Gastrocnemius medialis (tissue), 4 donors: ENCODE data around the gene ADAMTS18. TPM values are rescaled to one million over a fixed set of nuclear protein-coding genes. Genes with fewer than 3 reads are reported as not detected.

ENCODE experiments used
- ATAC-seq, 2 donors: fragments of 150-250 bp; one replicate each; pipeline ENCODE4 v1.9.1; 2016
- DNase-seq, 2 donors: peaks; one replicate each; pipeline ENCODE4 v3.0.0-alpha.2; 2019
- H3K27ac ChIP-seq, 4 donors: fragments of 200-600 bp; sonication (generic); 1 replicate in 1 of 4; 2 replicates in 3 of 4; pipeline ENCODE4 v1.5.1; 2016 to 2018; ENCODE audit warnings: mild to moderate bottlenecking in 2 of 4, moderate library complexity in 1 of 4
- H3K27me3 ChIP-seq, 3 donors: fragments of 200-600 bp; sonication (generic) in 2 of 3; 1 replicate in 1 of 3; 2 replicates in 2 of 3; pipeline versions ENCODE4 v1.5.1 to v1.6.0; 2016 to 2019; ENCODE audit warnings: mild to moderate bottlenecking in 1 of 3, moderate library complexity in 1 of 3
- H3K36me3 ChIP-seq, 2 donors: fragments of 200-600 bp; sonication (generic) in 1 of 2; one replicate each; pipeline ENCODE4 v1.5.1; 2017 to 2018
- H3K4me1 ChIP-seq, 2 donors: fragments of 200-600 bp; sonication (generic) in 1 of 2; one replicate each; pipeline ENCODE4 v1.5.1; 2016 to 2017; ENCODE audit warnings: mild to moderate bottlenecking in 2 of 2
- H3K4me3 ChIP-seq, 4 donors: fragments of 200-600 bp; sonication (generic) in 3 of 4; 1 replicate in 1 of 4; 2 replicates in 3 of 4; pipeline ENCODE4 v1.5.1; 2016 to 2019; ENCODE audit warnings: mild to moderate bottlenecking in 2 of 4
- H3K9me3 ChIP-seq, 3 donors: fragments of 200-600 bp; sonication (generic) in 2 of 3; 1 replicate in 1 of 3; 2 replicates in 2 of 3; pipeline ENCODE4 v1.5.1; 2016 to 2019
- POLR2A ChIP-seq, 2 donors: fragments of 450-650 bp; IDR thresholded peaks; one replicate each; pipeline ENCODE4 v1.6.1; 2017; ENCODE audit warnings: antibody characterized with exemption in 2 of 2, mild to moderate bottlenecking in 2 of 2, moderate library complexity in 2 of 2
- in situ Hi-C, 4 donors: fragments of 200-750 bp; cut with MboI; loops; one replicate each; pipeline versions ENCODE4 v1.15.0 to v1.8.0; 2017; ENCODE audit warnings: low sequenced_read_pairs in 4 of 4
- intact Hi-C: fragments of 100-400 bp; cut with DNase I; formaldehyde crosslinking; loops from one replicate; pipeline ENCODE4 v1.15.1; 2023; ENCODE audit warnings: low total_unique reads
- total RNA-seq, 4 donors: library from RNA; depleted of rRNA; stranded (reverse); fragments of >200 nt; gene quantifications; one replicate each; pipeline versions ENCODE4 v1.1.0 to v1.2.3, GENCODE V29; 2016
- TF ChIP-seq, protein P1 (sequence below), 5 experiments: fragments of 450-650 bp in 3 of 5; fragments of 200-600 bp in 2 of 5; sonication (generic) in 2 of 5; IDR thresholded peaks in 4 of 5; conservative IDR thresholded peaks in 1 of 5; 1 replicate in 4 of 5; 2 replicates in 1 of 5; pipeline ENCODE4 v1.5.1; 2016 to 2019; ENCODE audit warnings: antibody characterized with exemption in 5 of 5, mild to moderate bottlenecking in 3 of 5, moderate library complexity in 3 of 5

The ADAMTS18 gene
- total RNA-seq = under 1 TPM in 1 of 4 donors, not detected in 3; 0.82 TPM

GRCh38 chr16:77434530-77435271, at the start of gene ADAMTS18:
ADAMTS18 (minus strand) TSS chr16:77435034; CDS start chr16:77434695, 339 bp downstream.
- H3K36me3 ChIP-seq = no peaks in the 10 kb centered on the region
- H3K9me3 ChIP-seq = no peaks in the 10 kb centered on the region
- peaks cover 11 to 28% (median 17%) of the 10 kb centered on the region in 3 donors for H3K27me3 ChIP-seq
- DNase-seq (no peak), ATAC-seq (no peak)
- no peak for TF ChIP-seq POLR2A (IDR thresholded peaks at IDR 0.05)
- TF ChIP-seq, protein P1, sequence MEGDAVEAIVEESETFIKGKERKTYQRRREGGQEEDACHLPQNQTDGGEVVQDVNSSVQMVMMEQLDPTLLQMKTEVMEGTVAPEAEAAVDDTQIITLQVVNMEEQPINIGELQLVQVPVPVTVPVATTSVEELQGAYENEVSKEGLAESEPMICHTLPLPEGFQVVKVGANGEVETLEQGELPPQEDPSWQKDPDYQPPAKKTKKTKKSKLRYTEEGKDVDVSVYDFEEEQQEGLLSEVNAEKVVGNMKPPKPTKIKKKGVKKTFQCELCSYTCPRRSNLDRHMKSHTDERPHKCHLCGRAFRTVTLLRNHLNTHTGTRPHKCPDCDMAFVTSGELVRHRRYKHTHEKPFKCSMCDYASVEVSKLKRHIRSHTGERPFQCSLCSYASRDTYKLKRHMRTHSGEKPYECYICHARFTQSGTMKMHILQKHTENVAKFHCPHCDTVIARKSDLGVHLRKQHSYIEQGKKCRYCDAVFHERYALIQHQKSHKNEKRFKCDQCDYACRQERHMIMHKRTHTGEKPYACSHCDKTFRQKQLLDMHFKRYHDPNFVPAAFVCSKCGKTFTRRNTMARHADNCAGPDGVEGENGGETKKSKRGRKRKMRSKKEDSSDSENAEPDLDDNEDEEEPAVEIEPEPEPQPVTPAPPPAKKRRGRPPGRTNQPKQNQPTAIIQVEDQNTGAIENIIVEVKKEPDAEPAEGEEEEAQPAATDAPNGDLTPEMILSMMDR (IDR thresholded peaks at IDR 0.05 in 4 of 5, conservative IDR thresholded peaks at IDR 0.05 in 1 of 5) = no peak
- no peaks in the 10 kb centered on the region for H3K4me1 ChIP-seq
- in situ Hi-C loops = no loop called here
- intact Hi-C loops = no loop called here
- no peak within 1 kb of the TSS for H3K27ac ChIP-seq
- H3K4me3 ChIP-seq = no peak within 1 kb of the TSS

- no peak for DNase-seq
These were observed 46.0 kb upstream of the ADAMTS18 start for GRCh38 chr16:77480681-77481315.

GRCh38 chr16:77472262-77472661, 37.4 kb upstream of the ADAMTS18 start:
- DNase-seq = no peak
- no peak for ATAC-seq
- intact Hi-C loops = no loop called here
- no peaks in the 10 kb centered on the region for H3K27me3 ChIP-seq
- H3K36me3 ChIP-seq = no peaks in the 10 kb centered on the region
- H3K4me3 ChIP-seq = no peak overlapping the region
- H3K4me1 ChIP-seq = no peaks in the 10 kb centered on the region
- H3K27ac ChIP-seq = no peak overlapping the region
- no peak for TF ChIP-seq POLR2A (IDR thresholded peaks at IDR 0.05)
- TF ChIP-seq, protein P1 (IDR thresholded peaks at IDR 0.05 in 4 of 5, conservative IDR thresholded peaks at IDR 0.05 in 1 of 5) = no peak
- in situ Hi-C loops = no loop called here
- H3K9me3 ChIP-seq = no peaks in the 10 kb centered on the region

More at GRCh38 chr16:77480681-77481315, 46.0 kb upstream of the ADAMTS18 start:
- Histone ChIP-seq H3K9me3 (no peaks in the 10 kb centered on the region), H3K4me1 (no peaks in the 10 kb centered on the region), H3K36me3 (no peaks in the 10 kb centered on the region), H3K4me3 (no peak overlapping the region), H3K27me3 (no peaks in the 10 kb centered on the region), H3K27ac (no peak overlapping the region)
- TF ChIP-seq, protein P1 (IDR thresholded peaks at IDR 0.05 in 4 of 5, conservative IDR thresholded peaks at IDR 0.05 in 1 of 5) = no peak
- TF ChIP-seq POLR2A (IDR thresholded peaks at IDR 0.05) = no peak
- ATAC-seq = no peak
- in situ Hi-C loops = no loop called here
- intact Hi-C loops = no loop called here

GRCh38 chr16:77470851-77471250, 36.0 kb upstream of the ADAMTS18 start:
- Histone ChIP-seq H3K4me1 (no peaks in the 10 kb centered on the region), H3K4me3 (no peak overlapping the region), H3K9me3 (no peaks in the 10 kb centered on the region), H3K36me3 (no peaks in the 10 kb centered on the region), H3K27ac (no peak overlapping the region), H3K27me3 (no peaks in the 10 kb centered on the region)
- ATAC-seq (no peak), DNase-seq (no peak)
- in situ Hi-C loops = no loop called here
- TF ChIP-seq POLR2A (IDR thresholded peaks at IDR 0.05) = no peak
- TF ChIP-seq, protein P1 (IDR thresholded peaks at IDR 0.05 in 4 of 5, conservative IDR thresholded peaks at IDR 0.05 in 1 of 5) = no peak
- intact Hi-C loops = no loop called here
